ENCODE data around the gene TAF4.

DNA sequence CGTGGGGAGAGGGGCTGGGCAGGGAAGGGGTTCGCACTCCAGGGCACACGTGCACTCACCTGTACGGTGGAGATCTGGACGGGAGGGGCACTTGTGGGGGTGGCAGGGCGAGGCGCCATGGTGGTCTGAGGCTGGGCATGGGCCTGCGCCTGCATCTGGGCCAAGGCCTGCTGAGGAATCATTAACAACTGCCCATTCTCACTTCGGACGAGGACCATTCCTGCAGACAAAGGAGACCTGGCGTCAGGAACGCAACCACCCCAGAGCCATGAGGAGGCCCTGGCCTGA lies 51.2 kb downstream of the TAF4 start:
- TF ChIP-seq POLR2A (IDR thresholded peaks at IDR 0.05) (no peak), CTCF (IDR thresholded peaks at IDR 0.05) (no peak)

Data from thyroid gland (tissue), 4 donors.